Hematopoietic multipotent progenitor cell treated with erythropoietin and hydrocortisone succinate and interleukin-3 and kit ligand, for 17 days (in vitro differentiated cells): ENCODE results near the gene WNK2.

Source experiments
- DNase-seq: peaks from one replicate; pipeline ENCODE4 v3.0.0-alpha.2; 2015; ENCODE audit warnings: low spot score

The WNK2 gene

GRCh38 chr9:93218671-93219420 is 34.9 kb downstream of the WNK2 start:
- no peak for DNase-seq

- DNase-seq = no peak
Measured at GRCh38 chr9:93219692-93220091, 35.8 kb downstream of the WNK2 start.

GRCh38 chr9:93220627-93221026 is 36.7 kb downstream of the WNK2 start:
- no peak for DNase-seq

GRCh38 chr9:93221044-93221443 is 37.1 kb downstream of the WNK2 start:
- no peak for DNase-seq

GRCh38 chr9:93222890-93223259 is 38.9 kb downstream of the WNK2 start:
- DNase-seq = no peak

GRCh38 chr9:93223260-93224180 is 39.6 kb downstream of the WNK2 start:
- no peak for DNase-seq

GRCh38 chr9:93224591-93224990 is 40.7 kb downstream of the WNK2 start:
- no peak for DNase-seq

GRCh38 chr9:93225417-93225816 is 41.5 kb downstream of the WNK2 start:
- DNase-seq = no peak

- no peak for DNase-seq
Measured at GRCh38 chr9:93225892-93226291, 42.0 kb downstream of the WNK2 start.

- DNase-seq = no peak
Measured at GRCh38 chr9:93226819-93227218, 42.9 kb downstream of the WNK2 start.

- no peak for DNase-seq
Measured at GRCh38 chr9:93228030-93228429, 44.1 kb downstream of the WNK2 start.

- no peak for DNase-seq
Measured at GRCh38 chr9:93228453-93228852, 44.5 kb downstream of the WNK2 start.

GRCh38 chr9:93229636-93230035 is 45.7 kb downstream of the WNK2 start:
- no peak for DNase-seq

GRCh38 chr9:93230185-93230584 is 46.2 kb downstream of the WNK2 start:
- DNase-seq = no peak

- DNase-seq = no peak
Measured at GRCh38 chr9:93230601-93231000, 46.7 kb downstream of the WNK2 start.

- DNase-seq = no peak
Measured at GRCh38 chr9:93231121-93231694, 47.3 kb downstream of the WNK2 start.

- DNase-seq = no peak
Measured at GRCh38 chr9:93231716-93232115, 47.8 kb downstream of the WNK2 start.

GRCh38 chr9:93232388-93232960 is 48.5 kb downstream of the WNK2 start:
- no peak for DNase-seq

- DNase-seq = no peak
Measured at GRCh38 chr9:93233033-93233432, 49.1 kb downstream of the WNK2 start.

- no peak for DNase-seq
Measured at GRCh38 chr9:93234600-93234999, 50.7 kb downstream of the WNK2 start.

GRCh38 chr9:93235300-93235960 is 51.5 kb downstream of the WNK2 start:
- no peak for DNase-seq
